H9 (cell line): Measurements from ENCODE around the gene ISG15. TPM values are rescaled to one million over a fixed set of nuclear protein-coding genes. Genes with fewer than 3 reads are reported as not detected.
A peak's percentile ranks its signal among the peaks of the same experiment; 100 is the strongest.

Experiments used
- DNase-seq: peaks from one replicate; pipeline ENCODE4 v3.0.0-alpha.2; 2017
- H2AFZ ChIP-seq: one replicate; pipeline ENCODE4 v1.6.1; 2013; ENCODE audit warnings: mild to moderate bottlenecking, low read length, control low read depth, moderate library complexity
- H2AK5ac ChIP-seq: 2 replicates; pipeline ENCODE4 v1.6.1; 2013; ENCODE audit warnings: low read length, control low read depth, mixed read lengths; ENCODE audit not compliant: insufficient read length
- H2BK120ac ChIP-seq: one replicate; pipeline ENCODE4 v1.6.1; 2013; ENCODE audit warnings: low read depth, mild to moderate bottlenecking, low read length, control low read depth, inconsistent platforms; ENCODE audit not compliant: poor library complexity, severe bottlenecking
- H2BK12ac ChIP-seq: 2 replicates; pipeline ENCODE4 v1.6.1; 2013; ENCODE audit warnings: low read length, control low read depth, mixed read lengths, low read depth; ENCODE audit not compliant: insufficient read length
- H2BK15ac ChIP-seq: 2 replicates; pipeline ENCODE4 v1.6.1; 2013; ENCODE audit warnings: low read depth, low read length, control low read depth
- H2BK20ac ChIP-seq: one replicate; pipeline ENCODE4 v1.6.1; 2013; ENCODE audit warnings: low read depth, mild to moderate bottlenecking, low read length, control low read depth, inconsistent platforms; ENCODE audit not compliant: poor library complexity, severe bottlenecking
- H2BK5ac ChIP-seq: 2 replicates; pipeline ENCODE4 v1.6.1; 2013; ENCODE audit warnings: low read length, control low read depth, mixed read lengths; ENCODE audit not compliant: insufficient read length
- H3K14ac ChIP-seq: 2 replicates; pipeline ENCODE4 v1.6.1; 2013; ENCODE audit warnings: low read length, control low read depth; ENCODE audit not compliant: insufficient read depth
- H3K18ac ChIP-seq: 2 replicates; pipeline ENCODE4 v1.6.1; 2013; ENCODE audit warnings: low read depth, mild to moderate bottlenecking, mixed read lengths, low read length, control low read depth; ENCODE audit not compliant: insufficient read length
- H3K23ac ChIP-seq: 2 replicates; pipeline ENCODE4 v1.6.1; 2013; ENCODE audit warnings: low read length, control low read depth, mixed read lengths, low read depth; ENCODE audit not compliant: insufficient read length
- H3K23me2 ChIP-seq: 2 replicates; pipeline ENCODE4 v1.6.1; 2013; ENCODE audit warnings: low read depth, mild to moderate bottlenecking, mixed read lengths, low read length, control low read depth; ENCODE audit not compliant: insufficient read length, poor library complexity, severe bottlenecking
- H3K27ac ChIP-seq: 2 replicates; pipeline ENCODE4 v1.5.1; 2013; ENCODE audit warnings: low read length, control low read depth, mixed read lengths, low read depth; ENCODE audit not compliant: insufficient read length
- H3K27me3 ChIP-seq: 2 replicates; pipeline ENCODE4 v1.6.1; 2013; ENCODE audit warnings: low read length, control low read depth, inconsistent platforms; ENCODE audit not compliant: insufficient read depth
- H3K4ac ChIP-seq: 2 replicates; pipeline ENCODE4 v1.6.1; 2013; ENCODE audit warnings: low read depth, mild to moderate bottlenecking, control low read depth, inconsistent platforms, low read length, moderate library complexity
- H3K4me1 ChIP-seq: 2 replicates; pipeline ENCODE4 v1.6.1; 2013; ENCODE audit warnings: low read length, control low read depth, inconsistent platforms; ENCODE audit not compliant: insufficient read depth
- H3K4me2 ChIP-seq: 2 replicates; pipeline ENCODE4 v1.6.1; 2013; ENCODE audit warnings: low read length, control low read depth, mixed read lengths; ENCODE audit not compliant: insufficient read length, insufficient read depth
- H3K56ac ChIP-seq: 2 replicates; pipeline ENCODE4 v1.6.1; 2013; ENCODE audit warnings: low read depth, mild to moderate bottlenecking, mixed read lengths, low read length, control low read depth; ENCODE audit not compliant: insufficient read length
- H3K79me1 ChIP-seq: 2 replicates; pipeline ENCODE4 v1.6.1; 2013; ENCODE audit warnings: low read depth, mild to moderate bottlenecking, moderate library complexity, low read length, control low read depth, inconsistent platforms; ENCODE audit not compliant: insufficient read depth, poor library complexity, severe bottlenecking
- H3K79me2 ChIP-seq: 2 replicates; pipeline ENCODE4 v1.6.1; 2013; ENCODE audit warnings: low read length, control low read depth, inconsistent platforms; ENCODE audit not compliant: insufficient read depth
- H3K9ac ChIP-seq: 2 replicates; pipeline ENCODE4 v1.6.1; 2013; ENCODE audit warnings: low read length, control low read depth, mixed read lengths; ENCODE audit not compliant: insufficient read length; ENCODE audit errors: extremely low read depth
- H3K9me3 ChIP-seq: one replicate; pipeline ENCODE4 v1.6.1; 2013; ENCODE audit warnings: low read depth, low read length, inconsistent platforms; ENCODE audit not compliant: control insufficient read depth
- H3T11ph ChIP-seq: one replicate; pipeline ENCODE4 v1.6.1; 2013; ENCODE audit warnings: mild to moderate bottlenecking, low read length, control low read depth, inconsistent platforms
- H4K20me1 ChIP-seq: one replicate; pipeline ENCODE4 v1.6.1; 2013; ENCODE audit not compliant: control insufficient read depth, insufficient read length, insufficient read depth
- H4K5ac ChIP-seq: 2 replicates; pipeline ENCODE4 v1.6.1; 2013; ENCODE audit warnings: low read depth, mild to moderate bottlenecking, mixed read lengths, low read length, control low read depth; ENCODE audit not compliant: insufficient read length
- H4K8ac ChIP-seq: replicated peaks from 2 replicates; pipeline ENCODE4 v1.6.1; 2013; ENCODE audit warnings: low read length, control low read depth, mixed read lengths, low read depth; ENCODE audit not compliant: insufficient read length
- H4K91ac ChIP-seq: 2 replicates; pipeline ENCODE4 v1.6.1; 2013; ENCODE audit warnings: low read depth, mild to moderate bottlenecking, moderate library complexity, mixed read lengths, low read length, control low read depth; ENCODE audit not compliant: insufficient read length
- H3K27ac Mint-ChIP-seq, 3 experiments: 2 replicates in 2 of 3; 3 replicates in 1 of 3; pipeline ENCODE4 v1.8.0; 2020 to 2021; ENCODE audit warnings: mixed read lengths in 3 of 3, mild to moderate bottlenecking in 1 of 3, moderate library complexity in 1 of 3
- H3K27me3 Mint-ChIP-seq: 2 replicates; pipeline ENCODE4 v1.8.0; 2021; ENCODE audit warnings: low read depth, mild to moderate bottlenecking, moderate library complexity, mixed read lengths
- H3K36me3 Mint-ChIP-seq, 3 experiments: 2 replicates in 2 of 3; 3 replicates in 1 of 3; pipeline ENCODE4 v1.8.0; 2020 to 2021; ENCODE audit warnings: low read depth in 3 of 3, mixed read lengths in 3 of 3; ENCODE audit not compliant: insufficient read depth in 1 of 3
- H3K4me1 Mint-ChIP-seq, 2 experiments: 2 replicates each; pipeline ENCODE4 v1.8.0; 2020; ENCODE audit warnings: mixed read lengths in 2 of 2
- H3K4me3 Mint-ChIP-seq, 2 experiments: 2 replicates in 1 of 2; 3 replicates in 1 of 2; pipeline ENCODE4 v1.8.0; 2020 to 2021; ENCODE audit warnings: mild to moderate bottlenecking in 2 of 2, mixed read lengths in 2 of 2, moderate library complexity in 1 of 2
- H3K9me3 Mint-ChIP-seq, 2 experiments: 2 replicates in 1 of 2; 3 replicates in 1 of 2; pipeline ENCODE4 v1.8.0; 2020; ENCODE audit warnings: mild to moderate bottlenecking in 2 of 2, mixed read lengths in 2 of 2, moderate library complexity in 1 of 2
- CTCF ChIP-seq: fragments of 200-600 bp; sonication (generic); conservative IDR thresholded peaks from 3 replicates; pipeline ENCODE4 v1.8.0; 2021; ENCODE audit warnings: antibody characterized with exemption, mild to moderate bottlenecking
- WGBS: extraction: QIAGEN DNeasy Blood & Tissue Kit; methylation state at CpG from one replicate; pipeline ENCODE4 v1.1.7; 2013; ENCODE audit warnings: missing lambda C conversion rate, low lambda C conversion rate, mixed read lengths; ENCODE audit not compliant: insufficient read length; ENCODE audit errors: extremely low coverage; 5-methylcytosine and 5-hydroxymethylcytosine counted together
- total RNA-seq: library from RNA; stranded (reverse); gene quantifications from 2 replicates; pipeline ENCODE4 v1.2.1, GENCODE V29; 2021

The ISG15 gene
- total RNA-seq, 1 experiment from 2014 or later = 39.7 TPM

GRCh38 chr1:973459-974292, 39.6 kb upstream of the ISG15 start:
- Histone ChIP-seq H3K9ac (no peak overlapping the region), H3K23ac (no peak overlapping the region), H3K4me1 (no peaks in the 10 kb centered on the region), H3K18ac (no peak overlapping the region), H3K9me3 (no peaks in the 10 kb centered on the region), H2BK120ac (no peak overlapping the region), H4K8ac (no peak overlapping the region), H3K4ac (no peak overlapping the region), H2BK20ac (no peak overlapping the region), H3K27ac (no peak overlapping the region), H2BK12ac (no peak overlapping the region), H3K14ac (no peak overlapping the region; the same call in 1 of the 2 replicates), H3K27me3 (peaks cover 9% of the 10 kb centered on the region; the same call in 1 of the 2 replicates), H2AFZ (no peak overlapping the region), H2BK5ac (no peak overlapping the region), H4K20me1 (no peaks in the 10 kb centered on the region), H3K79me1 (no peaks in the 10 kb centered on the region), H3K56ac (no peak overlapping the region), H3T11ph (no peak overlapping the region), H2BK15ac (no peak overlapping the region), H3K23me2 (no peaks in the 10 kb centered on the region), H4K91ac (no peak overlapping the region), H2AK5ac (no peak overlapping the region), H3K4me2 (no peak overlapping the region), H4K5ac (no peak overlapping the region), H3K79me2 (no peaks in the 10 kb centered on the region)
- no peak for DNase-seq
- Mint-ChIP-seq H3K27me3 (peaks cover 53% of the 10 kb centered on the region), H3K27ac (peak overlapping the region in 1 of 3 experiments; percentile 89; a peak in 1 of 7 replicates), H3K9me3 (peaks cover 6 to 9% of the 10 kb centered on the region in 2 experiments), H3K4me1 (peaks cover 5 to 11% of the 10 kb centered on the region in 2 experiments; a peak in 3 of 4 replicates), H3K36me3 (peaks cover 0 to 6% (median 4%) of the 10 kb centered on the region in 3 experiments; a peak in 4 of 7 replicates), H3K4me3 (no peak overlapping the region)
- no CpG with 5 or more reads among the region's 28 CpGs for WGBS
- no peak for TF ChIP-seq CTCF
